PFSK-1 (cell line): ENCODE data around the gene HMCN2.

Source experiments
- POLR2AphosphoS5 ChIP-seq: IDR thresholded peaks from 2 replicates; pipeline ENCODE4 v1.6.1; 2012; ENCODE audit warnings: low read depth, mild to moderate bottlenecking, control low read depth, low read length, moderate library complexity
- REST ChIP-seq, 2 experiments: IDR thresholded peaks; 2 replicates each; pipeline versions ENCODE4 v1.6.1 to v1.8.0; 2011 to 2012; ENCODE audit warnings: low read depth in 2 of 2, low read length in 2 of 2, control low read depth in 1 of 2, inconsistent platforms in 1 of 2, mild to moderate bottlenecking in 1 of 2, moderate library complexity in 1 of 2; ENCODE audit not compliant: insufficient read depth in 1 of 2
- SIN3A ChIP-seq: IDR thresholded peaks from 2 replicates; pipeline ENCODE4 v1.6.1; 2012; ENCODE audit warnings: mild to moderate bottlenecking, low read length, moderate library complexity, borderline replicate concordance; ENCODE audit not compliant: insufficient read depth
- TAF1 ChIP-seq: IDR thresholded peaks from 2 replicates; pipeline ENCODE4 v1.6.1; 2012; ENCODE audit warnings: low read length, control low read depth, borderline replicate concordance; ENCODE audit not compliant: insufficient read depth

GRCh38 chr9:130323051-130323745, 57.6 kb downstream of the HMCN2 start:
- TF ChIP-seq POLR2AphosphoS5: no peak
- no peak for TF ChIP-seq TAF1
- TF ChIP-seq SIN3A: no peak
- no peak for TF ChIP-seq REST (IDR thresholded peaks at IDR 0.05; ENCODE audit: insufficient read depth in 1 of 2, low read depth in 2 of 2, low read length in 2 of 2)
